H1 (cell line): ENCODE measurements around the gene RPL19. TPM values are rescaled to one million over a fixed set of nuclear protein-coding genes. Genes with fewer than 3 reads are reported as not detected.

ENCODE experiments used
- CTCF ChIA-PET: fragments of 300-600 bp; sonication (Branson Sonifier 250); formaldehyde crosslinking; loops from one replicate; lab custom pipeline; 2021; ENCODE audit not compliant: partially characterized antibody; lab: Charles Lee
- POLR2A ChIA-PET: fragments of 300-600 bp; sonication (Branson Sonifier 250); formaldehyde crosslinking; loops from one replicate; lab custom pipeline; 2021; ENCODE audit warnings: inconsistent platforms; ENCODE audit not compliant: partially characterized antibody; lab: Charles Lee
- DNase-seq, 2 experiments: peaks; one replicate each; pipeline versions ENCODE4 v3.0.0 to v3.0.0-alpha.2; 2010 to 2022; ENCODE audit warnings: low spot score in 2 of 2, low read depth in 1 of 2, mixed read lengths in 1 of 2
- FAIRE-seq: peaks from 2 replicates; lab custom pipeline; 2011; peaks lifted over from hg19 to GRCh38; lab: Jason Lieb, UNC
- H2AFZ ChIP-seq: 2 replicates; pipeline ENCODE4 v1.8.1; 2012; ENCODE audit warnings: low read length, inconsistent platforms
- H2AK5ac ChIP-seq: 2 replicates; pipeline ENCODE4 v1.6.1; 2013; ENCODE audit warnings: low read depth, low read length
- H2BK120ac ChIP-seq: replicated peaks from 2 replicates; pipeline ENCODE3; 2013; ENCODE audit warnings: low read depth, low read length, inconsistent platforms
- H2BK12ac ChIP-seq: 2 replicates; pipeline ENCODE4 v1.6.1; 2013; ENCODE audit warnings: low read depth, low read length
- H2BK15ac ChIP-seq: 2 replicates; pipeline ENCODE4 v1.6.1; 2013; ENCODE audit warnings: low read length
- H2BK20ac ChIP-seq: 2 replicates; pipeline ENCODE4 v1.6.1; 2013; ENCODE audit warnings: low read length
- H2BK5ac ChIP-seq: 2 replicates; pipeline ENCODE4 v1.6.1; 2013; ENCODE audit warnings: low read depth, low read length
- H3K14ac ChIP-seq: 2 replicates; pipeline ENCODE4 v1.6.1; 2013; ENCODE audit warnings: inconsistent platforms; ENCODE audit not compliant: insufficient read length
- H3K18ac ChIP-seq: 2 replicates; pipeline ENCODE4 v1.6.1; 2013; ENCODE audit warnings: low read length; ENCODE audit errors: extremely low read depth
- H3K23ac ChIP-seq: 2 replicates; pipeline ENCODE4 v1.6.1; 2013; ENCODE audit warnings: inconsistent platforms; ENCODE audit not compliant: insufficient read length
- H3K23me2 ChIP-seq: 2 replicates; pipeline ENCODE4 v1.6.1; 2013; ENCODE audit warnings: low read depth, low read length
- H3K27ac ChIP-seq: 2 replicates; pipeline ENCODE4 v1.6.1; 2011; ENCODE audit warnings: low read depth, low read length, inconsistent platforms
- H3K27me3 ChIP-seq, 4 experiments: replicated peaks in 1 of 4; 1 replicate in 1 of 4; 2 replicates in 3 of 4; pipeline versions ENCODE4 v1.6.1 to v1.8.1; 2011 to 2013; ENCODE audit warnings: low read length in 3 of 4, mild to moderate bottlenecking in 3 of 4, inconsistent platforms in 2 of 4, mixed read lengths in 2 of 4, moderate library complexity in 1 of 4; ENCODE audit not compliant: control insufficient read depth in 3 of 4, insufficient read depth in 3 of 4; ENCODE audit errors: extremely low read depth in 1 of 4
- H3K36me3 ChIP-seq, 4 experiments: 2 replicates each; pipeline versions ENCODE4 v1.6.1 to v1.8.1; 2011 to 2013; ENCODE audit warnings: mild to moderate bottlenecking in 4 of 4, low read length in 3 of 4, moderate library complexity in 2 of 4, control low read depth in 1 of 4, inconsistent platforms in 1 of 4; ENCODE audit not compliant: insufficient read depth in 4 of 4, control insufficient read depth in 2 of 4
- H3K4ac ChIP-seq: replicated peaks from 2 replicates; pipeline ENCODE3; 2013; ENCODE audit warnings: low read length, low read depth, mixed read lengths, inconsistent platforms; ENCODE audit not compliant: insufficient read length
- H3K4me1 ChIP-seq, 4 experiments: replicated peaks in 1 of 4; 1 replicate in 1 of 4; 2 replicates in 3 of 4; pipeline versions ENCODE4 v1.6.1 to v1.8.1; 2011 to 2013; ENCODE audit warnings: low read length in 3 of 4, inconsistent platforms in 2 of 4, mixed read lengths in 1 of 4; ENCODE audit not compliant: insufficient read depth in 4 of 4, control insufficient read depth in 3 of 4
- H3K4me2 ChIP-seq, 2 experiments: 2 replicates each; pipeline versions ENCODE4 v1.6.1 to v1.8.1; 2011 to 2013; ENCODE audit warnings: low read depth in 2 of 2, low read length in 2 of 2, control low read depth in 1 of 2, inconsistent platforms in 1 of 2, mild to moderate bottlenecking in 1 of 2; ENCODE audit not compliant: insufficient read depth in 1 of 2
- H3K4me3 ChIP-seq, 4 experiments: fragments of 200-600, 300-600 bp in 1 of 4; sonication (generic), shearing (Covaris generic), sonication (Bioruptor Twin) in 1 of 4; 2 replicates each; pipeline versions ENCODE4 v1.5.1 to v1.8.1; 2011 to 2016; ENCODE audit warnings: low read length in 4 of 4, low read depth in 3 of 4, control low read depth in 2 of 4, inconsistent platforms in 2 of 4, mild to moderate bottlenecking in 2 of 4, mixed read lengths in 1 of 4, moderate library complexity in 1 of 4; ENCODE audit not compliant: insufficient read depth in 2 of 4; ENCODE audit errors: extremely low read depth in 1 of 4
- H3K56ac ChIP-seq: replicated peaks from 2 replicates; pipeline ENCODE3; 2013; ENCODE audit warnings: low read depth, mild to moderate bottlenecking, mixed read lengths, low read length, inconsistent platforms; ENCODE audit not compliant: insufficient read length
- H3K79me1 ChIP-seq: 2 replicates; pipeline ENCODE4 v1.6.1; 2013; ENCODE audit warnings: low read depth, low read length, control low read depth
- H3K79me2 ChIP-seq, 2 experiments: 2 replicates each; pipeline versions ENCODE4 v1.6.1 to v1.8.1; 2012 to 2013; ENCODE audit warnings: low read length in 2 of 2, mild to moderate bottlenecking in 2 of 2, inconsistent platforms in 1 of 2; ENCODE audit not compliant: insufficient read depth in 2 of 2, control insufficient read depth in 1 of 2
- H3K9ac ChIP-seq, 4 experiments: replicated peaks in 1 of 4; 1 replicate in 1 of 4; 2 replicates in 3 of 4; pipeline versions ENCODE4 v1.6.1 to v1.8.1; 2011 to 2013; ENCODE audit warnings: low read depth in 3 of 4, low read length in 3 of 4, control low read depth in 2 of 4, mild to moderate bottlenecking in 2 of 4, moderate library complexity in 2 of 4, inconsistent platforms in 1 of 4; ENCODE audit errors: extremely low read depth in 1 of 4
- H3K9me3 ChIP-seq, 2 experiments: 2 replicates each; pipeline versions ENCODE4 v1.6.1 to v1.8.1; 2012 to 2013; ENCODE audit warnings: mild to moderate bottlenecking in 2 of 2, moderate library complexity in 2 of 2, control low read depth in 1 of 2, inconsistent platforms in 1 of 2, low read depth in 1 of 2, low read length in 1 of 2, mixed read lengths in 1 of 2; ENCODE audit not compliant: insufficient read depth in 2 of 2
- H4K20me1 ChIP-seq, 2 experiments: replicated peaks in 1 of 2; 2 replicates each; pipeline versions ENCODE3 to v1.8.1; 2011 to 2013; ENCODE audit warnings: inconsistent platforms in 2 of 2, low read length in 2 of 2, mild to moderate bottlenecking in 1 of 2; ENCODE audit not compliant: insufficient read depth in 2 of 2, control insufficient read depth in 1 of 2
- H4K5ac ChIP-seq: 2 replicates; pipeline ENCODE4 v1.6.1; 2013; ENCODE audit warnings: low read length, low read depth, mixed read lengths, inconsistent platforms; ENCODE audit not compliant: insufficient read length
- H4K8ac ChIP-seq: 2 replicates; pipeline ENCODE4 v1.8.0; 2013; ENCODE audit warnings: mild to moderate bottlenecking, moderate library complexity, low read length, inconsistent platforms; ENCODE audit not compliant: insufficient read depth; ENCODE audit errors: extremely low read depth
- H4K91ac ChIP-seq: replicated peaks from 2 replicates; pipeline ENCODE3; 2013; ENCODE audit warnings: low read length, mixed read lengths, inconsistent platforms; ENCODE audit not compliant: insufficient read length
- CEBPB ChIP-seq: IDR thresholded peaks from 2 replicates; pipeline ENCODE4 v1.6.1; 2012; ENCODE audit warnings: low read depth, low read length
- WGBS, 2 experiments: shearing (Covaris generic) in 1 of 2; methylation state at CpG; one replicate each; pipeline versions ENCODE4 v1.1.6 to v1.1.7; 2013 to 2015; ENCODE audit warnings: low lambda C conversion rate in 2 of 2, mixed read lengths in 2 of 2, inconsistent platforms in 1 of 2, low coverage in 1 of 2, missing lambda C conversion rate in 1 of 2; ENCODE audit not compliant: insufficient replicate concordance in 2 of 2, insufficient coverage in 1 of 2, insufficient read length in 1 of 2; ENCODE audit errors: extremely low coverage in 1 of 2, missing lambda C conversion rate in 1 of 2; 5-methylcytosine and 5-hydroxymethylcytosine counted together
- polyA plus RNA-seq, 7 experiments: library from polyadenylated mRNA; depleted of rRNA in 3 of 7; stranded (reverse) in 5 of 7; unstranded in 2 of 7; fragments of >200 nt in 5 of 7; fragments of 200-250 nt in 2 of 7; gene quantifications; 1 replicate in 5 of 7; 2 replicates in 1 of 7; 4 replicates in 1 of 7; pipeline versions ENCODE4 v1.2.1 to v1.2.3, GENCODE V29; 2011 to 2013; ENCODE audit warnings: missing spikeins in 2 of 7, mixed read lengths in 2 of 7
- total RNA-seq: library from RNA; stranded (reverse); fragmentation: NEBNext Ultra II Directional; extraction: Animal tissue kit (Norgen Biotek cat#: 25700); gene quantifications from 2 replicates; pipeline ENCODE4 v1.2.1, GENCODE V29; 2021

RPL19 gene
- total and polyA plus RNA-seq, 2 of the 8 experiments (the other 6 are each of a cell fraction or from before 2014, with no cell fraction given): 2,108 to 2,182 TPM

DNA sequence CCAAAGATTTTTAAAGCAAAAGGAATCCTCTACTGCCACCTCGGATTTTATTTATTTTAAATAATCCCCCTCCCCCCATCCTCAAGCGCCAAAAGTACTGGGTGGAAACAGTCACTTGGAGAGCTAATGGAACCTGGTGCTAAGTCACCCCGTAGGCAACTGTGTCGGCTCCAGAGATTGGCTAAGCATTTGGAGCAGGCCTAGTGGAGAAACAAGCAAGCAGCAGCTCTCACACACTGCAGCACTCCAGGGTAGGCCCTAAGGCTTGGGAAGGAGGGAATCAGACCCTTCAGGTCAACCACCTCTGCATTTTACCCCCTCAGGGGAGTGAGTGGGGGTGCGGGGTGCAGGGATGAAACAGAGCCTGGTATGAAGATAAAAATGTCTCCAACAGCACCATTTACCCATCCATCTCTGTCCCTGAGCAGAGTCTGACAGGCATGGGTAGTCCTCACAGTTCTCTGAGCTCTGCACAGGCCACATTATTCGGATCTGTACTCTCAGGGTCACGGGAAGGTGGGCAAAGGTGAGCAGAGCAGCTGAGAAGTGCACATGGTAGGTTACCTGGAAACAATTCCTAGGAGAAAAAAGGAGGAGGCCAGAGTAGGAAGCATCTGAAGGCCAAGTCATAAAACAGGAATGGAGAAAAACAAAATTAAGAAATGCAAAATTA lies 52.8 kb downstream of the RPL19 start:
- no peak overlapping the region for H3K4me2 ChIP-seq
- 0 out of 7 replicates have a peak, but pooled peaks cover 0 to 3% (median 0%) of the 10 kb centered on the region in 4 experiments for H3K4me1 ChIP-seq
- H3K27ac ChIP-seq: no peak overlapping the region
- no peak overlapping the region for H3K18ac ChIP-seq
- H2BK20ac ChIP-seq: no peak overlapping the region
- no peak overlapping the region for H2AFZ ChIP-seq
- no peaks in the 10 kb centered on the region for H4K20me1 ChIP-seq
- H4K5ac ChIP-seq: no peak overlapping the region
- H3K79me1 ChIP-seq: no peaks in the 10 kb centered on the region
- no peak overlapping the region for H4K8ac ChIP-seq
- H3K9me3 ChIP-seq: no peaks in the 10 kb centered on the region
- H3K9ac ChIP-seq: no peak overlapping the region
- no peak overlapping the region for H2BK15ac ChIP-seq
- TF ChIP-seq CEBPB: no peak
- no peak overlapping the region for H4K91ac ChIP-seq
- FAIRE-seq (no peak), DNase-seq (no peak)
- WGBS, 2 experiments: 78% methylated on average over 7 of the region's 7 CpGs; no CpG with 5 or more reads in 1 of the 2 experiments
- H3K36me3 ChIP-seq: peaks cover 0 to 4% (median 0%) of the 10 kb centered on the region in 4 experiments; a peak in 1 of 8 replicates
- ChIA-PET CTCF (interaction anchor here (0.6 to 22.6 kb wide), 8 partner anchors 8 to 240 kb away, joined by 3 to 464 read pairs (median 3); no protein-coding TSS in a partner anchor), POLR2A (interaction anchor here (0.7 to 1.6 kb wide), 2 partner anchors 8 to 49 kb away, joined by 3 read pairs; no protein-coding TSS in a partner anchor)
- no peaks in the 10 kb centered on the region; the same call in 1 of the 2 replicates for H3K23me2 ChIP-seq
- H2BK120ac ChIP-seq: no peak overlapping the region
- no peak overlapping the region for H2AK5ac ChIP-seq
- H3K23ac ChIP-seq: no peak overlapping the region
- H3K56ac ChIP-seq: no peak overlapping the region
- H3K4me3 ChIP-seq: no peak overlapping the region
- no peak overlapping the region for H2BK12ac ChIP-seq
- no peak overlapping the region for H2BK5ac ChIP-seq
- no peaks in the 10 kb centered on the region for H3K79me2 ChIP-seq
- H3K4ac ChIP-seq: no peak overlapping the region
- H3K27me3 ChIP-seq: no peaks in the 10 kb centered on the region; a peak in 1 of 7 replicates
- H3K14ac ChIP-seq: no peak overlapping the region

Other genes with a start within 250 kb of the RPL19 start
- gene FBXO47, start 232.9 kb upstream of the RPL19 start, total RNA-seq: not detected in 2 replicates
- not detected in 2 replicates for gene FBXO47, start 232.9 kb upstream of the RPL19 start, polyA plus RNA-seq (2011; rRNA removed)
- gene PLXDC1, start 48.6 kb upstream of the RPL19 start, total RNA-seq: 3.4 and 4.1 TPM in 2 replicates
- 14.6 and 17.9 TPM in 2 replicates for gene PLXDC1, start 48.6 kb upstream of the RPL19 start, polyA plus RNA-seq (2011; rRNA removed)
- gene ARL5C, start 34.1 kb upstream of the RPL19 start, total RNA-seq: not detected in 2 replicates
- gene ARL5C, start 34.1 kb upstream of the RPL19 start, polyA plus RNA-seq (2011; rRNA removed): not detected in 2 replicates
- 15.1 and 17.8 TPM in 2 replicates for gene CACNB1, start 2.6 kb upstream of the RPL19 start, total RNA-seq
- gene CACNB1, start 2.6 kb upstream of the RPL19 start, polyA plus RNA-seq (2011; rRNA removed): 7.2 and 10.6 TPM in 2 replicates
- gene STAC2, start 25.7 kb downstream of the RPL19 start, total RNA-seq: 5.4 and 6.0 TPM in 2 replicates
- 1.5 and 2.5 TPM in 2 replicates for gene STAC2, start 25.7 kb downstream of the RPL19 start, polyA plus RNA-seq (2011; rRNA removed)
- 10.3 and 11.0 TPM in 2 replicates for gene FBXL20, start 201.3 kb downstream of the RPL19 start, total RNA-seq
- 4.3 and 5.5 TPM in 2 replicates for gene FBXL20, start 201.3 kb downstream of the RPL19 start, polyA plus RNA-seq (2011; rRNA removed)